Measurements from ENCODE around the gene RBM19.

RBM19 gene

GRCh38 chr12:113900716-113901115 lies 65.4 kb downstream of the RBM19 start:
- Histone ChIP-seq H3K27me3 (replicated peaks; ENCODE audit: control insufficient read depth, insufficient read depth, low read length) (no peaks in the 10 kb centered on the region), H3K36me3 (ENCODE audit: control insufficient read depth, insufficient read depth, low read length) (peaks cover 4% of the 10 kb centered on the region), H3K4me3 (replicated peaks; ENCODE audit: low read depth, low read length) (no peak overlapping the region)
- no peak for TF ChIP-seq CTCF (IDR thresholded peaks at IDR 0.05; ENCODE audit: insufficient read depth, low read length, poor library complexity, severe bottlenecking)
- DNase-seq (ENCODE audit: extremely low read depth, insufficient read length) = no peak

- no peak for TF ChIP-seq CTCF (IDR thresholded peaks at IDR 0.05; ENCODE audit: insufficient read depth, low read length, poor library complexity, severe bottlenecking)
- no peak for DNase-seq (ENCODE audit: extremely low read depth, insufficient read length)
- Histone ChIP-seq H3K36me3 (ENCODE audit: control insufficient read depth, insufficient read depth, low read length) (peaks cover 4% of the 10 kb centered on the region), H3K4me3 (replicated peaks; ENCODE audit: low read depth, low read length) (no peak overlapping the region), H3K27me3 (replicated peaks; ENCODE audit: control insufficient read depth, insufficient read depth, low read length) (no peaks in the 10 kb centered on the region)
These were observed 66.3 kb downstream of the RBM19 start for GRCh38 chr12:113899561-113900471.

- no peak for TF ChIP-seq CTCF (IDR thresholded peaks at IDR 0.05; ENCODE audit: insufficient read depth, low read length, poor library complexity, severe bottlenecking)
- no peak for DNase-seq (ENCODE audit: extremely low read depth, insufficient read length)
- Histone ChIP-seq H3K36me3 (ENCODE audit: control insufficient read depth, insufficient read depth, low read length) (peaks cover 2% of the 10 kb centered on the region; the same call in 1 of the 2 replicates), H3K4me3 (replicated peaks; ENCODE audit: low read depth, low read length) (no peak overlapping the region), H3K27me3 (replicated peaks; ENCODE audit: control insufficient read depth, insufficient read depth, low read length) (no peaks in the 10 kb centered on the region)
These were observed 67.0 kb downstream of the RBM19 start for GRCh38 chr12:113899042-113899560.

- no peaks in the 10 kb centered on the region for H3K27me3 ChIP-seq (replicated peaks; ENCODE audit: control insufficient read depth, insufficient read depth, low read length)
- no peak overlapping the region for H3K4me3 ChIP-seq (replicated peaks; ENCODE audit: low read depth, low read length)
- no peak for DNase-seq (ENCODE audit: extremely low read depth, insufficient read length)
- peaks cover 2% of the 10 kb centered on the region for H3K36me3 ChIP-seq (ENCODE audit: control insufficient read depth, insufficient read depth, low read length)
- no peak for TF ChIP-seq CTCF (IDR thresholded peaks at IDR 0.05; ENCODE audit: insufficient read depth, low read length, poor library complexity, severe bottlenecking)
These were observed 67.7 kb downstream of the RBM19 start for GRCh38 chr12:113898466-113898865.

- H3K36me3 ChIP-seq (ENCODE audit: control insufficient read depth, insufficient read depth, low read length) = peaks cover 2% of the 10 kb centered on the region
- no peak for DNase-seq (ENCODE audit: extremely low read depth, insufficient read length)
- no peak for TF ChIP-seq CTCF (IDR thresholded peaks at IDR 0.05; ENCODE audit: insufficient read depth, low read length, poor library complexity, severe bottlenecking)
- no peaks in the 10 kb centered on the region for H3K27me3 ChIP-seq (replicated peaks; ENCODE audit: control insufficient read depth, insufficient read depth, low read length)
- H3K4me3 ChIP-seq (replicated peaks; ENCODE audit: low read depth, low read length) = no peak overlapping the region
These were observed 68.7 kb downstream of the RBM19 start for GRCh38 chr12:113897406-113897805.

Data from GM06990 (cell line).